C1 segment of cervical spinal cord (tissue), 14 donors: Measurements from ENCODE around the gene CENPP.

Experiments used
- DNase-seq, 14 donors: peaks; one replicate each; lab custom pipeline; 2025; lab: John Stamatoyannopoulos, UW

CENPP gene

GRCh38 chr9:92325269-92325990 lies at the start of gene CENPP, which contains the start of gene NOL8:
TSS of gene CENPP (plus strand) at chr9:92325953.
TSS of gene NOL8 (minus strand) at chr9:92325350. CDS start at chr9:92324161, 1,189 bp downstream.
- DNase-seq: peak; percentile 78 to 98 (median 92)

- DNase-seq: no peak
These were observed 49.3 kb upstream of the CENPP start for GRCh38 chr9:92276331-92277032.

DNA sequence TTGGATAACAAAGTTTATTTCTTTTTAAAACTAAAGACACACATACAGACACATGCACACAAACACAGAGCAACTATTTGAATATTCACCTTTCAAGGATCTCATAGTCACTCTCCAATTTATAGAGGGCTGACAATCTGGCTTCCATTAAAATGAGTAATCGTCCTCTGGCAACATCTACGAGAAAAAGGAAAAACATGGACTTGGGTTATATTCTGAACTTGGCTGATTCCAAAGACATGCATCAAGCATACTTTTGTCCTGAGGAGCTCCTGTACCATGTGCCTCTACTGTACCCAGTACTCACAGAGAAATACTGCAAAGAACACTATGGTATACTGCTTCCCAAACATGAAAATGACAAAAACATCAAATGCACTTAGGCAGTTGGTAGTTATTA lies 47.6 kb upstream of the CENPP start:
- no peak for DNase-seq

DNA sequence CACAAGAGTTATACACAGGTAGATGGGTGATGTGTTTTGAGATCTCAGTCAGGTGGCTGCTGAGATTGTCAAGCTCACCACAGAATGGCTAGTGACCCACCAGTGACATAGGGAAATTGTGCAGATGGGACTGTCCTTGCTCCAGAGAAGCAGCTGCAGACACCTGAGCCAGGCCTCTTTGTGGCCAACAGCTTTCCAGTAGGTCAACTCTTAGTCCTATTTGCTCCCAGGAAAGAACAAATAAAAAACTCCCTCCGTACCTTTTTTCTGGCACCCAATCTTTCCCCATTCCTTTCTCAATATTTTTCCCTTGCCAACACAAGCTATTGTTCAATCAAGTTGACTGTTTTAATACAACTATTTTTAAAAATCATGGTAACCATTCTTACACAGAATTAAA lies 46.5 kb upstream of the CENPP start:
- no peak for DNase-seq

DNA sequence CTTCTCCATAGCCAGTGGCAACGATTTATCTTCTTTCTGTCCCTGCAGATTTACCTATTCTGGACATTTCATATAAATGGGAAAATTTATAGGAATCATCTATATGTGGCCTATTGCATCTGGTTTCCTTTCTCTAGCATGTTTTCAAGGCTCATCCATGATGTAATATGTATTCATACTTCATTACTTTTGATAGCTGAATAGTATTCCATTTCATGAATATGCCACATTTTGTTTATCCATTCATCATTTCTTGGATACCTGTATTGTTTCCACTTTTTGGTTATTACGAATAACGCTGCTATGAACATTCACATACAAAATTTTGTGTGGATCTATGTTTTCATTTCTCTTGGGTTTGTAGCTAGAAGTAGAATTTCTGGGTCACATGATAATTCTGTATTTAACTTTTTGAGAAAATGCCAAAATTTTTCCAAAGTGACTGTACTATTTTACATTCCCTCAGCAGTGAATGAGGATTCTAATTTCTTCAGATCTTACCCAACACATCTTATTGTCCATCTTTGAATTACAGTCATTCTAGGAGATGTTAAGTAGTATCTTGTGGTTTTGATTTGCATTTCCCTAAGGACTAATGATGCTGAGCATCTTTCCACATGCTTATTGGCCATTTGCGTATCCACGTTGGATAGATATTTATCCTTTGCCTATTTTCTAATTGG lies 35.9 kb upstream of the CENPP start:
- DNase-seq: no peak

DNA sequence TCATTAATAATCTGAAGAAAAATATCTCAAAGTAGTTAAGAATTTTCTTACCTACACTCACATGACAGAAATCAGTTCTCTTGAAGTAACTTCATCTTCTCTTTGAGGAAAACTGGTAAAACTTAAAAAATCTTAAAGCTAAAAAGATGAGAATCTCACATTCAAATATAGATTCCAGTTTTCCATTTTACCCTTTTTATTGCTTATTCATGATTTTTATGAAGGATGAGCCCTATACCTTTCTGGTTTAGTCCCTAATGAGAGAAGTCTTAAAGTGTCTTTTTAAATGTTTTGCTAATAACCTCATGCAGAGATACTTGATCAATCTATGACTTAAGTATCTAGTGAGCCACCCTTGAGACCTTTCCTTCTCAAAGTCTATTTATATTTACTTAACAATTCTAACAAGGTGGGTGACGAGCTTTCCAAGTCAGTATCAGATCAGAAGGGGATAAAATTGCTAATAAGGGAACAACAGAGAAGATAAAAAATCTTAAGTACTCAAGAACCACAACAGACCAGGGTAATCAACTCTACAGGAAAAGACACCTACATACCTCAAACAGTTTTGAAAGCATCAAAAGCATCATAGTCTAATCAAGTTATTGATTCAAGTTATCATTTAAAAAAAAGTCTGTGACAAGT lies 34.8 kb upstream of the CENPP start:
- DNase-seq: no peak

DNA sequence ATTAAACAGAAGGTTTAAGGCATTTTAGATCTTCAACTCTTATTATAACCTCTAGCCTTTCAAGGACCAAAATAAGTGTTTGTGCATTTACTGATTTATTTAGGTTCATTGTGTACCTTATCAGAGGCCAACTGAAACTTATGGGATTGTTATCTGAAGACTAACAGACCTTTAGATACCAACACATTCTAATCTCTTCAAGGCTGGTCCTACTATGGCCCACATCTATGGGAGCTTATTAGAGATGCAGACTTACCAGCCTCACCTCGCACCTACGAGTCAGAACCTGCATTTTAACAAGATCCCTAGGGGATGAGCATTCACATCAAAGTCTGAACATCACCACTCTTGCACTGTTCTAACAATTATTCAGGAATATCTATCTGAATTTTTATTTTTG lies 34.2 kb upstream of the CENPP start:
- DNase-seq: no peak

- no peak for DNase-seq
These were observed 33.2 kb upstream of the CENPP start for GRCh38 chr9:92292338-92293074.

DNA sequence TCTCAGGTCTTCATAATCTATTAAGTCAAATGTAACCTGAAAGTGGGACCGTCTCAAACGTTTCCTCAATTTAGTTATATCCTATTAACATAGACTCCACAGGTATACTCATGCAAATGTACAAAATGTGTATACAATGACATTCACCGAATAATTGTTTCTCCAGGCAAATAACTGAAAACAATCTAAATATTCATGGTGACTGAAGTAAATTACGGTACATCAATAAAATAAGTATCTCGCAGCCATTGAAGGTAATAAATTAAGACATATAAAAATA lies 32.7 kb upstream of the CENPP start:
- DNase-seq: no peak

DNA sequence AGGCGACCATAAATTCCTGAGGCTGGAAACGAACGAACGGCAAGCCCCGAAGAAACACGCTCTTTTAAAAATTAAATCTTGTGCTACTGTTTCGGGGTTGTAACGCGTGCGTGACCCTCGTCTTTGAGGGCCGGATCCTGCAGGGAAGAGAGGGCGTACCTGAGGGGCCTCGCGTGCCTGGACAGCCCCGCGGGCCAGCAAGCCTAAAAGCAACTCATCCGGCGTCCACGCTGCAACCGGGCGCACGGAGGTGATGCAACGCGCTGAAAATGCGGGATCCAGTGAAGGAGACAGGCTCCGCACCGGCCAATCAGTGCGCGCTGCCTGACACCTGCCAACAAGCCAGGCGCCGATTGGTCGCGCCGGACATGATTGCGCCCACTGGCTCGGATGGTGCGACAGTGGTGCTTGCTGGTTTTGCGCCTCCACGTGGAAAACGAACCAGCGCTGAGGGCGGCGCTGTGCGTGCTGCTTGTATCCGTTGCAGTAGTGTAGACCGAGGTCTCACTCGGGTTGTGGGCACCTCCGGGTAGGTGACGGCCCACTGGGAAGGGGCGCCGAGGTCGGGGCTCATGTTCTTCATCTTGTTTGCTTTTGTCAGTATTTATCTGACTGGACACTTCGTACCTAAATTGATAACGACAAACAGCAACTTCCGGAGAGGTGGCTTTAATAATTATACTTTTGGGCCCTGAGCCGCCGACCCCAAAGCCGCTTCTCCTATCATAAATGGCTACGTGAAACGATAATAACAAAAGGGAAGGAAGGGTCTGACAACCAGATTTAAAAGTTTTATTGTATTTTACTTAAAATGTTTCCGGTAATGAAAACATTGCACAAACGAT lies 32.1 kb upstream of the CENPP start, which contains the start of gene IARS1:
Gene IARS1 (minus strand): TSS at position 246 of the 845 bp plus-strand sequence. CDS start 4,278 bp downstream, outside the sequence.
- DNase-seq: peak; percentile 91 to 99 (median 97)

- peak in 1 of 14 donors; percentile 6 for DNase-seq
These were observed 31.5 kb upstream of the CENPP start for GRCh38 chr9:92294297-92294676.

DNA sequence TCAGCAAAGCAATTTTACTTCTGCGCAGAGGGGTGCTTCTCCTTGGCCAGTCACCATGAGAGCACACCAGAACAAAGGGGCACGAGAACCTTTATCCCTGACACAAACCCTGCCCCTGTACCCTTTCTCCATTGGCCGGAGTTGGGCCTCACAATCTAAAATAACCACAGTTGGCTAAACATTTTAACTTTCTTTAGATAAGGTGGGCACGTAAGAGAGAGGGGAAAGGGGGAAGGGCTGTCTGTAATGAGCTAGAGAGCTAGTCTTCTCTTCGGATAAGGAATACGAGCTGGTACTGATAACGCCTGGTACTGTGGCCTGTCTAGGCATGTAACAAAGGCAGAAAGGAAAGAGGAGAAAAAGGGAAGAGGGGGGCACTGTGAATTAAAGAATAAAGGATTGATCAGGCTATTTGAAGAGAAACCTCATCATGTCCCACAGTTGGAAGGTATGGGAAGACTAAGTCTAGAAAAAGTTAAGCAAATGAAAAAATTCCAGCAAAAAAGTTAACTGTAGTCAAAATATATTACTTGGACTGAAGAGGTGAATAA lies 30.4 kb upstream of the CENPP start:
- DNase-seq: no peak

DNA sequence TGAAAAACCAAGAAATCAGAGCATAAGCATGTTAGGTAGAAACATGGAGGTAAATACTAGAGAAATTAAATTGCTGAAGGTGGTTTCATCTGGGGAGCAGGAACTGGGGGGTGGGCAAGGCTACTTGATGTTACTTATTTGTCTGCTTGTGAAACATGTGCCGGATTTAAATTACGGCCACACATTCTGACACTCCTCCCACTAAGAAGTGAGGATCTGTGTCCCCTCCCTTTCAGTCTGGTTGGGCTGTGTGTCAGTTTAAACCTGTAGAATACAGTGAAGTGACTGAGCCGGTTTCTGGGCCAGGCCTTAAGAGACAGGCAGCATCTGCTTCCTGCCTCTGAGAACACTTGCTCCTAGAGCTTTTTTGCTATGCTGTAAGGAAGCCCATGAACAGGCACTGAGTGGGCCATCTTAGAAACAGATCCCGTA lies 29.9 kb upstream of the CENPP start:
- no peak for DNase-seq

- DNase-seq: no peak
These were observed 28.1 kb upstream of the CENPP start for GRCh38 chr9:92297611-92298010.

GRCh38 chr9:92298036-92298435 lies 27.7 kb upstream of the CENPP start:
- no peak for DNase-seq

GRCh38 chr9:92299116-92299515 lies 26.6 kb upstream of the CENPP start:
- no peak for DNase-seq

DNA sequence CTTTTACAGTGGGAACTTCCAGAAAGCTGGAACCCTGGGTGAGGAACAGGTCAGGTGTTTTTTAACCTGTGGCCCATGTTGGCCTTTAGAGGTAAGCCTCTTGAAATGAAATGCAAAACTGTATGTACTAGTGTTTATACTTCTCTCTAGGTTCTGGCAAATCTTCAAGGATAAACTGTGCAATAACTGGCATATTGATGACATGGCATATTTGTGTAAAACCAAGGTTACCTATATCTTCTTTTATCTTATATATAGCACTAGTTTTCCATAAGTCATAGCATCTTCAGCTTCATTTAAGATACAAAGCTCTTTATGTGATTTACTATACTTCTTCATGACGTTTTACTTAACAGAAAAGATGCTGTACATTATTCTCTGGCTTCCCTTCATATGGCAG lies 24.8 kb upstream of the CENPP start:
- no peak for DNase-seq

DNA sequence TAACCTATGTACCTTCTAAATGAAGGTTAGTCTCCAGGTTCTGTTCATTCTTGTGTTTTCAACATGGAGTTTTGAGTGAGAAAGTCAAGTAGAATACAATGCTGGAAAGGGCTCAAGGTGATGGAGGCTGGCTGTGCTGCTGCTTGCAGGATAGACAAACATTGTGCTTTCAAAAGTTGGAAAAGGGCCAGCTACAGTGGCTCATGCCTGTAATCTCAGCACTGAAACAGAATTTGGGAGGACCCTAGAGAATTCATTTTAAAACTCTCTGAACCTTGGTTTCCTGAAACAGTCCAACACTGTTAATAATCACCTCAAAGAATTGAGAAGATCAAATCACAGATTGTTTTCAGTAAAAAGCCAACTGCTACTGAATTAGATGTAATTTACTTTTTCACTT lies 16.9 kb upstream of the CENPP start:
- DNase-seq: no peak

DNA sequence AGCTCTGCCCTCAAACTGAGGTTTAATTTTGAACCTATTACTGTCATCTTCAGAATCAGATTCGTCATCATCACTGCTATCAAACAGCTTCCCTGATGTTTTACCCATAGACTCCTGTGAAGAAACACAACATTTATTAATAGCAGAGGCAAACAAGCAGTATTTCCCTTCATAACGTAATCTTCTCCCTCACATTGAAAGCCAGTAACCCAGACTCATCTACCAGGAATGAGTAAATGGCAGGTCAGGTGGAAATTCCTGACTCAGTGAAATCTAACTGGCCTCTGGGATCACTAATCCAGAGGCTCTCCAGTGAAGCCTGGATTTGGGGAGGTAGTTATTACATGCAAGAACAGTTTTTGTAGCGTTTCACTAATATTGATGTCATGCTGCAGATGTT lies 15.2 kb upstream of the CENPP start:
- DNase-seq: no peak
